Measurements from ENCODE around the gene NR1D1.

Gene NR1D1

GRCh38 chr17:40103688-40104087 is 3.3 kb upstream of the NR1D1 start:
- no peak overlapping the region for H3K27ac ChIP-seq (replicated peaks)
- H3K4me3 ChIP-seq (replicated peaks; ENCODE audit: insufficient read depth, low read length), result no peak overlapping the region

GRCh38 chr17:40103071-40103661 is 2.8 kb upstream of the NR1D1 start:
- no peaks in the 10 kb centered on the region for H3K27me3 ChIP-seq (ENCODE audit: insufficient read depth, poor library complexity, severe bottlenecking)
- H3K4me3 ChIP-seq (replicated peaks; ENCODE audit: insufficient read depth, low read length), result no peak overlapping the region
- H3K27ac ChIP-seq (replicated peaks), result no peak overlapping the region
- DNase-seq (ENCODE audit: low read depth in 1 of 2, low spot score in 1 of 2), result no peak
- no peak for TF ChIP-seq GABPA (IDR thresholded peaks at IDR 0.05; ENCODE audit: low read depth)
- no peak for TF ChIP-seq CTCF (IDR thresholded peaks at IDR 0.05; ENCODE audit: insufficient read depth, low read length)
- TF ChIP-seq SPI1 (IDR thresholded peaks at IDR 0.05; ENCODE audit: borderline replicate concordance, low read depth), result no peak
- no peak for TF ChIP-seq POLR2AphosphoS5 (IDR thresholded peaks at IDR 0.05; ENCODE audit: low read depth)
- TF ChIP-seq REST (IDR thresholded peaks at IDR 0.05; ENCODE audit: insufficient replicate concordance, low read depth), result no peak

More at GRCh38 chr17:40103688-40104087, 3.3 kb upstream of the NR1D1 start:
- TF ChIP-seq POLR2AphosphoS5 (IDR thresholded peaks at IDR 0.05; ENCODE audit: low read depth), result no peak
- TF ChIP-seq GABPA (IDR thresholded peaks at IDR 0.05; ENCODE audit: low read depth), result no peak
- TF ChIP-seq CTCF (IDR thresholded peaks at IDR 0.05; ENCODE audit: insufficient read depth, low read length), result no peak
- no peak for TF ChIP-seq SPI1 (IDR thresholded peaks at IDR 0.05; ENCODE audit: borderline replicate concordance, low read depth)
- DNase-seq (ENCODE audit: low read depth in 1 of 2, low spot score in 1 of 2), result no peak
- H3K27me3 ChIP-seq (ENCODE audit: insufficient read depth, poor library complexity, severe bottlenecking), result no peaks in the 10 kb centered on the region

GRCh38 chr17:40101367-40102210 is 1.2 kb upstream of the NR1D1 start:
- Histone ChIP-seq H3K27me3 (ENCODE audit: insufficient read depth, poor library complexity, severe bottlenecking) (no peaks in the 10 kb centered on the region), H3K4me3 (replicated peaks; ENCODE audit: insufficient read depth, low read length) (no peak overlapping the region), H3K27ac (replicated peaks) (no peak overlapping the region)
- TF ChIP-seq SPI1 (IDR thresholded peaks at IDR 0.05; ENCODE audit: borderline replicate concordance, low read depth) (no peak; the same call in 1 of the 2 replicates), GABPA (IDR thresholded peaks at IDR 0.05; ENCODE audit: low read depth) (no peak), POLR2AphosphoS5 (IDR thresholded peaks at IDR 0.05; ENCODE audit: low read depth) (no peak), REST (IDR thresholded peaks at IDR 0.05; ENCODE audit: insufficient replicate concordance, low read depth) (no peak), CTCF (IDR thresholded peaks at IDR 0.05; ENCODE audit: insufficient read depth, low read length) (no peak)
- no peak for DNase-seq (ENCODE audit: low read depth in 1 of 2, low spot score in 1 of 2)

Data from HL-60 (cell line).